ENCODE results near the gene HOXA4. TPM values are rescaled to one million over a fixed set of nuclear protein-coding genes. Genes with fewer than 3 reads are reported as not detected.

Gene HOXA4
- total and polyA plus RNA-seq, 10 of the 15 experiments (the other 5 are each of a cell fraction or from before 2014, with no cell fraction given): 0.07 TPM; not detected in 9

GRCh38 chr7:27160546-27161213 is 30.1 kb upstream of the HOXA4 start (continued):
- TF ChIP-seq PRDM15 (CRISPR knock-in tag; IDR thresholded peaks at IDR 0.05) (no peak), SP1 (IDR thresholded peaks at IDR 0.05; ENCODE audit: low read depth, low read length) (no peak), NR2C2 (IDR thresholded peaks at IDR 0.05; ENCODE audit: borderline replicate concordance, control insufficient read depth, insufficient read length, low read depth) (no peak), ELK1 (IDR thresholded peaks at IDR 0.05; ENCODE audit: low read depth, low read length) (no peak), SREBF1 (IDR thresholded peaks at IDR 0.05; ENCODE audit: low read length) (no peak), EP300 (IDR thresholded peaks at IDR 0.05; ENCODE audit: borderline replicate concordance in 1 of 2, control insufficient read depth in 1 of 2, low read depth in 2 of 2, low read length in 2 of 2) (no peak), MEF2A (IDR thresholded peaks at IDR 0.05; ENCODE audit: insufficient read depth, low read depth, low read length) (no peak), USF1 (IDR thresholded peaks at IDR 0.05; ENCODE audit: borderline replicate concordance, extremely low read length, insufficient read depth, low read depth, low read length) (no peak), RB1 (IDR thresholded peaks at IDR 0.05; ENCODE audit: borderline replicate concordance) (peak; percentile 89; the same call in 1 of the 2 replicates), SUPT20H (IDR thresholded peaks at IDR 0.05; ENCODE audit: borderline replicate concordance, control insufficient read depth, low read depth, low read length) (no peak), BCL11A (IDR thresholded peaks at IDR 0.05; ENCODE audit: low read depth, low read length) (no peak), ATF3 (IDR thresholded peaks at IDR 0.05; ENCODE audit: borderline replicate concordance, extremely low read depth, low read depth, low read length) (no peak), MLLT1 (IDR thresholded peaks at IDR 0.05) (no peak), NR2C1 (IDR thresholded peaks at IDR 0.05) (peak; percentile 37; the same call in 1 of the 2 replicates), TAF1 (IDR thresholded peaks at IDR 0.05; ENCODE audit: borderline replicate concordance, low read depth, low read length) (no peak), MAX (IDR thresholded peaks at IDR 0.05; ENCODE audit: low read depth, low read length) (no peak), TCF12 (IDR thresholded peaks at IDR 0.05; ENCODE audit: low read depth, low read length) (0 out of 2 replicates have a peak, but pooled peaks have one; percentile 14)
